HL-60 (cell line): Measurements from ENCODE around the gene RPL10.
A peak's percentile ranks its signal among the peaks of the same experiment; 100 is the strongest.

Source experiments
- DNase-seq, 2 experiments: peaks; one replicate each; pipeline ENCODE4 v3.0.0-alpha.2; 2010 to 2020; ENCODE audit warnings: low read depth in 1 of 2, low spot score in 1 of 2
- H3K27ac ChIP-seq: fragments of 250-450 bp; sonication (Bioruptor Pico); replicated peaks from 2 replicates; pipeline ENCODE4 v1.5.1; 2020; ENCODE audit warnings: mild to moderate bottlenecking, moderate library complexity
- H3K27me3 ChIP-seq: fragments of 250-450 bp; sonication (Bioruptor Pico); 2 replicates; pipeline ENCODE4 v1.5.1; 2021; ENCODE audit warnings: mild to moderate bottlenecking, moderate library complexity; ENCODE audit not compliant: insufficient read depth, poor library complexity, severe bottlenecking
- H3K4me3 ChIP-seq: replicated peaks from 2 replicates; pipeline ENCODE4 v1.5.1; 2011; ENCODE audit warnings: mild to moderate bottlenecking, control low read depth, low read length; ENCODE audit not compliant: insufficient read depth
- CTCF ChIP-seq: IDR thresholded peaks from one replicate; pipeline ENCODE4 v1.5.1; 2011; ENCODE audit warnings: low read length, control low read depth, inconsistent platforms; ENCODE audit not compliant: insufficient read depth
- GABPA ChIP-seq: IDR thresholded peaks from 2 replicates; pipeline ENCODE4 v1.6.1; 2012; ENCODE audit warnings: low read depth
- POLR2AphosphoS5 ChIP-seq: IDR thresholded peaks from 2 replicates; pipeline ENCODE4 v1.6.1; 2012; ENCODE audit warnings: low read depth
- SPI1 ChIP-seq: IDR thresholded peaks from 2 replicates; pipeline ENCODE4 v1.6.1; 2012; ENCODE audit warnings: low read depth, mild to moderate bottlenecking, borderline replicate concordance
- TF ChIP-seq, protein P1 (sequence below): IDR thresholded peaks from 2 replicates; pipeline ENCODE4 v1.6.1; 2012; ENCODE audit warnings: low read depth; ENCODE audit not compliant: insufficient replicate concordance

Gene RPL10

DNA sequence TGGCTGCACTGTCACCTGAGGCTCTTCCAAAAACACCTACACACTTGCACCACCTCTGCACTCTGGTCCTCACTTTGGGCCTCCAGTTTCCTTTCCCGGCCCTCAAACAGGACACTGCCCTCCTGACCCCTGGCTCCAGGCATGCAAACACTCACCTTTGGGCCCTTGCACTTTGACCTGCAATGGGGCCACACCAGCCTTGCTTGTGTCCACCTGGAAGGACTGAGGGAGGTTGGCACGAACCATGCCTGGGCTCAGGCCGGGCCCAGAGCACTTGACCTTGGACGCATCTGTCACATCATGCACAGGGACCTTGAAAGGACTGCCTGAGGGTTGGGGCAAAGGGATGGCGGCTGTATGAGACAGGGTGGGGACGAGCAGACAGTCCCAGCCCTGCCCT lies 39.3 kb upstream of the RPL10 start:
- no peaks in the 10 kb centered on the region for H3K27me3 ChIP-seq
- no peak overlapping the region for H3K27ac ChIP-seq
- H3K4me3 ChIP-seq: no peak overlapping the region
- DNase-seq: peak in 1 of 2 experiments; percentile 25
- TF ChIP-seq, protein P1, sequence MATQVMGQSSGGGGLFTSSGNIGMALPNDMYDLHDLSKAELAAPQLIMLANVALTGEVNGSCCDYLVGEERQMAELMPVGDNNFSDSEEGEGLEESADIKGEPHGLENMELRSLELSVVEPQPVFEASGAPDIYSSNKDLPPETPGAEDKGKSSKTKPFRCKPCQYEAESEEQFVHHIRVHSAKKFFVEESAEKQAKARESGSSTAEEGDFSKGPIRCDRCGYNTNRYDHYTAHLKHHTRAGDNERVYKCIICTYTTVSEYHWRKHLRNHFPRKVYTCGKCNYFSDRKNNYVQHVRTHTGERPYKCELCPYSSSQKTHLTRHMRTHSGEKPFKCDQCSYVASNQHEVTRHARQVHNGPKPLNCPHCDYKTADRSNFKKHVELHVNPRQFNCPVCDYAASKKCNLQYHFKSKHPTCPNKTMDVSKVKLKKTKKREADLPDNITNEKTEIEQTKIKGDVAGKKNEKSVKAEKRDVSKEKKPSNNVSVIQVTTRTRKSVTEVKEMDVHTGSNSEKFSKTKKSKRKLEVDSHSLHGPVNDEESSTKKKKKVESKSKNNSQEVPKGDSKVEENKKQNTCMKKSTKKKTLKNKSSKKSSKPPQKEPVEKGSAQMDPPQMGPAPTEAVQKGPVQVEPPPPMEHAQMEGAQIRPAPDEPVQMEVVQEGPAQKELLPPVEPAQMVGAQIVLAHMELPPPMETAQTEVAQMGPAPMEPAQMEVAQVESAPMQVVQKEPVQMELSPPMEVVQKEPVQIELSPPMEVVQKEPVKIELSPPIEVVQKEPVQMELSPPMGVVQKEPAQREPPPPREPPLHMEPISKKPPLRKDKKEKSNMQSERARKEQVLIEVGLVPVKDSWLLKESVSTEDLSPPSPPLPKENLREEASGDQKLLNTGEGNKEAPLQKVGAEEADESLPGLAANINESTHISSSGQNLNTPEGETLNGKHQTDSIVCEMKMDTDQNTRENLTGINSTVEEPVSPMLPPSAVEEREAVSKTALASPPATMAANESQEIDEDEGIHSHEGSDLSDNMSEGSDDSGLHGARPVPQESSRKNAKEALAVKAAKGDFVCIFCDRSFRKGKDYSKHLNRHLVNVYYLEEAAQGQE: no peak
- TF ChIP-seq GABPA (no peak), POLR2AphosphoS5 (no peak), CTCF (no peak), SPI1 (no peak)

DNA sequence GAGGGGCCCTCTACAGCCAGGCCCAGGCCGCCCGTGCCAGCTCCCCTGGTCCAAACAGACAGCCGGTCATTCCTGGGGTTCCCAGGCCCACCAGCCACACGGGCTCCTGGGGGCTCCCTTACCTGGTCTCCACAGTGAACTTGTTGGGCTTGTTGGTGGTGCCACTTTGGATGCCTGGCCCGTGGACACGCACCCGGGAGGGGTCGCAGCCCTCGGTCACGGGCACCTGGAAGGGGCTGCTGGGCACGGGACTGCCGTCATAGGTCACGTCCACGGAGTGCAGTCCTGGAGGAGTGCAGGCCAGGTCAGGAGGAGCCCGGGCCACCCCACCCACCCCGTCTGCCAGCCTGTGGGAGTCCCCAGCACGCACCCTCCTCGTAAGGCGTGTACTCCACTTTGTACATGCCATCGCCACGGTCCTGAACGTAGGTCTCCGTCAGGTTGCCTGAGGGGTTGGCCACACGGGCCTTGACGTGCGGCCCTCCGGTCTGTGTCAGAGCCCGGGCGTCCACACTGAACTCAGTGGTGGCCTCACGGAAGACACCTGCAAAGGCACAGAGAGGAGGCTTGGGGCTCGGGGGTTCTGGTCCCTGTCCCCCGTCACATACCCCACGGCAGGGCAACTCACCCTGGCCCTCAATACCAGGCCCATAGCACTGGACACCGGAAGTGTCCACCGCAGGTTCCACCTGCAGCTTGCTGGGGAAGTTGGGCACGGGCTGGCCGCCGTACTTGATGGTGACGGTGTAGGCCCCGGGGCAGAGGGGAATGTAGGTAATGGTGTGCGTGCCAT lies 38.6 kb upstream of the RPL10 start:
- no peak for TF ChIP-seq GABPA
- no peak for TF ChIP-seq CTCF
- no peak for TF ChIP-seq SPI1
- no peak for TF ChIP-seq POLR2AphosphoS5
- TF ChIP-seq, protein P1: no peak
- peak in 1 of 2 experiments; percentile 30 for DNase-seq
- H3K27me3 ChIP-seq: no peaks in the 10 kb centered on the region

GRCh38 chrX:154360155-154360713 lies 37.9 kb upstream of the RPL10 start:
- Histone ChIP-seq H3K27me3 (no peaks in the 10 kb centered on the region), H3K27ac (no peak overlapping the region), H3K4me3 (no peak overlapping the region)
- peak in 1 of 2 experiments; percentile 37 for DNase-seq
- TF ChIP-seq GABPA (no peak), SPI1 (no peak), POLR2AphosphoS5 (no peak), CTCF (no peak)

More for the DNA sequence above, 38.6 kb upstream of the RPL10 start:
- H3K27ac ChIP-seq: no peak overlapping the region
- no peak overlapping the region for H3K4me3 ChIP-seq
